Calu3 (cell line): ENCODE data around the gene SASS6. TPM values are rescaled to one million over a fixed set of nuclear protein-coding genes. Genes with fewer than 3 reads are reported as not detected.

Source experiments
- BruUV-seq: library from RNA; stranded (reverse); fragments of 400-500 nt; replicated peaks from 2 replicates; lab custom pipeline; 2021; lab: Mats Ljungman, UMichigan
- CTCF ChIA-PET: fragments of 300-600 bp; sonication (Branson Sonifier 250); formaldehyde crosslinking; loops from one replicate; lab custom pipeline; 2022; ENCODE audit warnings: antibody characterized with exemption; lab: Charles Lee
- DNase-seq: peaks from one replicate; pipeline ENCODE4 v3.0.0; 2022
- H3K27ac Mint-ChIP-seq: one replicate; pipeline ENCODE4 v1.8.0; 2022; ENCODE audit warnings: mixed read lengths; ENCODE audit not compliant: unreplicated experiment
- H3K27me3 Mint-ChIP-seq: one replicate; pipeline ENCODE4 v1.8.0; 2022; ENCODE audit warnings: mixed read lengths; ENCODE audit not compliant: unreplicated experiment
- H3K36me3 Mint-ChIP-seq: one replicate; pipeline ENCODE4 v1.8.0; 2022; ENCODE audit warnings: mild to moderate bottlenecking, moderate library complexity, mixed read lengths; ENCODE audit not compliant: insufficient read depth, unreplicated experiment
- H3K4me1 Mint-ChIP-seq: one replicate; pipeline ENCODE4 v1.8.0; 2022; ENCODE audit warnings: mild to moderate bottlenecking, low read depth, mixed read lengths; ENCODE audit not compliant: unreplicated experiment
- H3K4me3 Mint-ChIP-seq: one replicate; pipeline ENCODE4 v1.8.0; 2022; ENCODE audit warnings: mild to moderate bottlenecking, low read depth, moderate library complexity, mixed read lengths; ENCODE audit not compliant: unreplicated experiment
- H3K9me3 Mint-ChIP-seq: one replicate; pipeline ENCODE4 v1.8.0; 2022; ENCODE audit warnings: low read depth, mixed read lengths; ENCODE audit not compliant: unreplicated experiment
- CTCF ChIP-seq: fragments of 200-600 bp; IDR thresholded peaks from one replicate; pipeline ENCODE4 v1.8.0; 2022; ENCODE audit warnings: antibody characterized with exemption; ENCODE audit not compliant: unreplicated experiment
- intact Hi-C: fragments of 100-400 bp; cut with micrococcal nuclease; formaldehyde crosslinking; loops from one replicate; pipeline ENCODE4 v1.10.0; 2022; ENCODE audit not compliant: unreplicated experiment
- total RNA-seq: library from RNA; stranded (reverse); gene quantifications from 2 replicates; pipeline ENCODE4 v1.2.3, GENCODE V29; 2022

SASS6 gene
- total RNA-seq, 1 experiment from 2014 or later, result 8.2 TPM

GRCh38 chr1:100076319-100076718 lies 56.4 kb downstream of the SASS6 start:
- H3K9me3 Mint-ChIP-seq, result no peaks in the 10 kb centered on the region
- CTCF ChIA-PET, result no interaction called here
- no peak for TF ChIP-seq CTCF
- peaks cover 18% of the 10 kb centered on the region for H3K36me3 Mint-ChIP-seq
- no TSS peak for BruUV-seq
- H3K4me1 Mint-ChIP-seq, result no peaks in the 10 kb centered on the region
- no peak for DNase-seq
- intact Hi-C loops, result no loop called here
- no peaks in the 10 kb centered on the region for H3K27me3 Mint-ChIP-seq
- no peak overlapping the region for H3K27ac Mint-ChIP-seq
- H3K4me3 Mint-ChIP-seq, result no peak overlapping the region

- H3K4me1 Mint-ChIP-seq, result no peaks in the 10 kb centered on the region
- peaks cover 18% of the 10 kb centered on the region for H3K36me3 Mint-ChIP-seq
- no peaks in the 10 kb centered on the region for H3K9me3 Mint-ChIP-seq
- BruUV-seq, result no TSS peak
- no peak for TF ChIP-seq CTCF
- no peak overlapping the region for H3K27ac Mint-ChIP-seq
- no peaks in the 10 kb centered on the region for H3K27me3 Mint-ChIP-seq
- DNase-seq, result no peak
- H3K4me3 Mint-ChIP-seq, result no peak overlapping the region
- CTCF ChIA-PET, result no interaction called here
- intact Hi-C loops, result no loop called here
Observed at GRCh38 chr1:100075773-100076172, 57.0 kb downstream of the SASS6 start.

GRCh38 chr1:100074604-100075395 lies 57.9 kb downstream of the SASS6 start:
- peaks cover 22% of the 10 kb centered on the region for H3K36me3 Mint-ChIP-seq
- BruUV-seq, result no TSS peak
- H3K27ac Mint-ChIP-seq, result no peak overlapping the region
- TF ChIP-seq CTCF, result no peak
- H3K4me1 Mint-ChIP-seq, result no peaks in the 10 kb centered on the region
- H3K27me3 Mint-ChIP-seq, result no peaks in the 10 kb centered on the region
- no peaks in the 10 kb centered on the region for H3K9me3 Mint-ChIP-seq
- no peak for DNase-seq
- H3K4me3 Mint-ChIP-seq, result no peak overlapping the region
- CTCF ChIA-PET, result no interaction called here
- intact Hi-C loops, result no loop called here

- no peak for TF ChIP-seq CTCF
- H3K27me3 Mint-ChIP-seq, result no peaks in the 10 kb centered on the region
- H3K9me3 Mint-ChIP-seq, result no peaks in the 10 kb centered on the region
- CTCF ChIA-PET, result no interaction called here
- H3K4me3 Mint-ChIP-seq, result no peak overlapping the region
- no peaks in the 10 kb centered on the region for H3K4me1 Mint-ChIP-seq
- no peak for DNase-seq
- peaks cover 19% of the 10 kb centered on the region for H3K36me3 Mint-ChIP-seq
- no peak overlapping the region for H3K27ac Mint-ChIP-seq
- BruUV-seq, result no TSS peak
- intact Hi-C loops, result no loop called here
Observed at GRCh38 chr1:100073531-100073930, 59.2 kb downstream of the SASS6 start.
